ENCODE measurements around the gene ROBO1. TPM values are rescaled to one million over a fixed set of nuclear protein-coding genes. Genes with fewer than 3 reads are reported as not detected.

ROBO1 gene
- total RNA-seq, 6 experiments from 2014 or later, result 1.1 to 7.2 (median 4.3) TPM

GRCh38 chr3:78825858-78826215 is 942.0 kb downstream of the ROBO1 start:
- no peaks in the 10 kb centered on the region for H3K36me3 ChIP-seq
- TF ChIP-seq, protein P1, sequence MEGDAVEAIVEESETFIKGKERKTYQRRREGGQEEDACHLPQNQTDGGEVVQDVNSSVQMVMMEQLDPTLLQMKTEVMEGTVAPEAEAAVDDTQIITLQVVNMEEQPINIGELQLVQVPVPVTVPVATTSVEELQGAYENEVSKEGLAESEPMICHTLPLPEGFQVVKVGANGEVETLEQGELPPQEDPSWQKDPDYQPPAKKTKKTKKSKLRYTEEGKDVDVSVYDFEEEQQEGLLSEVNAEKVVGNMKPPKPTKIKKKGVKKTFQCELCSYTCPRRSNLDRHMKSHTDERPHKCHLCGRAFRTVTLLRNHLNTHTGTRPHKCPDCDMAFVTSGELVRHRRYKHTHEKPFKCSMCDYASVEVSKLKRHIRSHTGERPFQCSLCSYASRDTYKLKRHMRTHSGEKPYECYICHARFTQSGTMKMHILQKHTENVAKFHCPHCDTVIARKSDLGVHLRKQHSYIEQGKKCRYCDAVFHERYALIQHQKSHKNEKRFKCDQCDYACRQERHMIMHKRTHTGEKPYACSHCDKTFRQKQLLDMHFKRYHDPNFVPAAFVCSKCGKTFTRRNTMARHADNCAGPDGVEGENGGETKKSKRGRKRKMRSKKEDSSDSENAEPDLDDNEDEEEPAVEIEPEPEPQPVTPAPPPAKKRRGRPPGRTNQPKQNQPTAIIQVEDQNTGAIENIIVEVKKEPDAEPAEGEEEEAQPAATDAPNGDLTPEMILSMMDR (IDR thresholded peaks at IDR 0.05), result no peak
- no peak for TF ChIP-seq POLR2A (IDR thresholded peaks at IDR 0.05)

GRCh38 chr3:78825118-78825857 is 942.5 kb downstream of the ROBO1 start:
- no peaks in the 10 kb centered on the region for H3K4me1 ChIP-seq
- DNase-seq (no peak), ATAC-seq (no peak)
- intact Hi-C loops (cut with DNase I), result no loop called here
- WGBS (ENCODE audit: insufficient coverage, low coverage, low lambda C conversion rate, missing lambda C conversion rate), result 64% methylated on average over 5 of the region's 5 CpGs
- H3K9me3 ChIP-seq, result no peaks in the 10 kb centered on the region
- TF ChIP-seq POLR2A (IDR thresholded peaks at IDR 0.05), result no peak
- TF ChIP-seq, protein P1 (IDR thresholded peaks at IDR 0.05), result no peak
- H3K36me3 ChIP-seq, result no peaks in the 10 kb centered on the region
- no peaks in the 10 kb centered on the region for H3K27me3 ChIP-seq
- H3K27ac ChIP-seq, result no peak overlapping the region
- H3K4me3 ChIP-seq, result no peak overlapping the region

More at GRCh38 chr3:78825858-78826215, 942.0 kb downstream of the ROBO1 start:
- Histone ChIP-seq H3K4me1 (no peaks in the 10 kb centered on the region), H3K27me3 (no peaks in the 10 kb centered on the region), H3K27ac (no peak overlapping the region), H3K9me3 (no peaks in the 10 kb centered on the region), H3K4me3 (no peak overlapping the region)
- intact Hi-C loops (cut with DNase I), result no loop called here
- ATAC-seq (no peak), DNase-seq (no peak)

- Histone ChIP-seq H3K27ac (no peak overlapping the region), H3K9me3 (no peaks in the 10 kb centered on the region), H3K4me3 (no peak overlapping the region), H3K36me3 (no peaks in the 10 kb centered on the region), H3K27me3 (no peaks in the 10 kb centered on the region), H3K4me1 (no peaks in the 10 kb centered on the region)
- intact Hi-C loops (cut with DNase I), result no loop called here
- TF ChIP-seq, protein P1 (IDR thresholded peaks at IDR 0.05), result no peak
- TF ChIP-seq POLR2A (IDR thresholded peaks at IDR 0.05), result no peak
- WGBS (ENCODE audit: insufficient coverage, low coverage, low lambda C conversion rate, missing lambda C conversion rate), result 69% methylated on average over 1 of the region's 1 CpG
- DNase-seq (no peak), ATAC-seq (no peak)
These were observed 943.9 kb downstream of the ROBO1 start for GRCh38 chr3:78823859-78824258.

- H3K27me3 ChIP-seq, result no peaks in the 10 kb centered on the region
- ATAC-seq, result no peak
These were observed 944.4 kb downstream of the ROBO1 start for GRCh38 chr3:78823434-78823833.

More at GRCh38 chr3:78823434-78823833, 944.4 kb downstream of the ROBO1 start:
- H3K36me3 ChIP-seq, result no peaks in the 10 kb centered on the region
- no peak overlapping the region for H3K27ac ChIP-seq
- H3K4me3 ChIP-seq, result no peak overlapping the region
- TF ChIP-seq, protein P1 (IDR thresholded peaks at IDR 0.05), result no peak
- no peak for TF ChIP-seq POLR2A (IDR thresholded peaks at IDR 0.05)
- H3K9me3 ChIP-seq, result no peaks in the 10 kb centered on the region
- WGBS (ENCODE audit: insufficient coverage, low coverage, low lambda C conversion rate, missing lambda C conversion rate), result 71% methylated on average over 4 of the region's 4 CpGs
- H3K4me1 ChIP-seq, result no peaks in the 10 kb centered on the region
- no peak for DNase-seq
- intact Hi-C loops (cut with DNase I), result no loop called here

Data from right lobe of liver (tissue), 6 donors.